ENCODE measurements around the gene IL1B.
A peak's percentile ranks its signal among the peaks of the same experiment; 100 is the strongest.
"Not testable (repeated sequence)": the region's sequence is repeated elsewhere in the genome, so short reads cannot be mapped to it uniquely, and the experiment has no call there.

IL1B gene
- total RNA-seq: 0 to 6.4 (median 0.98) reads per million in 4 donors

GRCh38 chr2:112836695-112837117, at the start of gene IL1B:
TSS of gene IL1B (minus strand) at chr2:112836779. CDS start at chr2:112836229, 550 bp downstream.
- DNase-seq: no peak

GRCh38 chr2:112886291-112886690, 49.7 kb upstream of the IL1B start:
- DNase-seq: no peak

- no peak for DNase-seq
Measured at GRCh38 chr2:112885506-112885902, 48.9 kb upstream of the IL1B start.

- peak; percentile 20 to 72 (median 46) for DNase-seq
Measured at GRCh38 chr2:112884869-112885505, 48.4 kb upstream of the IL1B start.

- DNase-seq: no peak
Measured at GRCh38 chr2:112883669-112884068, 47.1 kb upstream of the IL1B start.

- DNase-seq: peak in 1 of 5 donors; percentile 67
Measured at GRCh38 chr2:112881217-112881985, 44.8 kb upstream of the IL1B start.

GRCh38 chr2:112880696-112881095, 44.1 kb upstream of the IL1B start:
- peak in 1 of 5 donors; percentile 44 for DNase-seq

GRCh38 chr2:112880091-112880531, 43.5 kb upstream of the IL1B start:
- peak in 1 of 5 donors; percentile 13 for DNase-seq

GRCh38 chr2:112879491-112880041, 43.0 kb upstream of the IL1B start:
- no peak for DNase-seq

- DNase-seq: no peak
Measured at GRCh38 chr2:112877423-112877822, 40.8 kb upstream of the IL1B start.

GRCh38 chr2:112876971-112877361, 40.4 kb upstream of the IL1B start:
- no peak for DNase-seq

GRCh38 chr2:112876257-112876970, 39.8 kb upstream of the IL1B start:
- no peak for DNase-seq

GRCh38 chr2:112870841-112871835, 34.6 kb upstream of the IL1B start:
- DNase-seq: no peak

- DNase-seq: peak in 1 of 5 donors; percentile 23
Measured at GRCh38 chr2:112869258-112869842, 32.8 kb upstream of the IL1B start.

GRCh38 chr2:112867701-112868631, 31.4 kb upstream of the IL1B start:
- DNase-seq: no peak

GRCh38 chr2:112866128-112866835, 29.7 kb upstream of the IL1B start:
- DNase-seq: no peak

GRCh38 chr2:112864072-112864471, 27.5 kb upstream of the IL1B start:
- DNase-seq: no peak

GRCh38 chr2:112859406-112860183, 23.0 kb upstream of the IL1B start:
- DNase-seq: not testable (repeated sequence)

GRCh38 chr2:112850588-112850987, 14.0 kb upstream of the IL1B start:
- DNase-seq: no peak

Measured in T-helper 1 cell (primary cell).